Activated CD8-positive, alpha-beta memory T cell treated with anti-CD3 and anti-CD28 coated beads for 4 hours (primary cell): ENCODE measurements around the gene TVP23C.

Experiments
- DNase-seq, 2 donors: peaks; one replicate each; pipeline ENCODE4 v3.0.0-alpha.2; 2020; ENCODE audit warnings: low read depth in 2 of 2

TVP23C gene

DNA sequence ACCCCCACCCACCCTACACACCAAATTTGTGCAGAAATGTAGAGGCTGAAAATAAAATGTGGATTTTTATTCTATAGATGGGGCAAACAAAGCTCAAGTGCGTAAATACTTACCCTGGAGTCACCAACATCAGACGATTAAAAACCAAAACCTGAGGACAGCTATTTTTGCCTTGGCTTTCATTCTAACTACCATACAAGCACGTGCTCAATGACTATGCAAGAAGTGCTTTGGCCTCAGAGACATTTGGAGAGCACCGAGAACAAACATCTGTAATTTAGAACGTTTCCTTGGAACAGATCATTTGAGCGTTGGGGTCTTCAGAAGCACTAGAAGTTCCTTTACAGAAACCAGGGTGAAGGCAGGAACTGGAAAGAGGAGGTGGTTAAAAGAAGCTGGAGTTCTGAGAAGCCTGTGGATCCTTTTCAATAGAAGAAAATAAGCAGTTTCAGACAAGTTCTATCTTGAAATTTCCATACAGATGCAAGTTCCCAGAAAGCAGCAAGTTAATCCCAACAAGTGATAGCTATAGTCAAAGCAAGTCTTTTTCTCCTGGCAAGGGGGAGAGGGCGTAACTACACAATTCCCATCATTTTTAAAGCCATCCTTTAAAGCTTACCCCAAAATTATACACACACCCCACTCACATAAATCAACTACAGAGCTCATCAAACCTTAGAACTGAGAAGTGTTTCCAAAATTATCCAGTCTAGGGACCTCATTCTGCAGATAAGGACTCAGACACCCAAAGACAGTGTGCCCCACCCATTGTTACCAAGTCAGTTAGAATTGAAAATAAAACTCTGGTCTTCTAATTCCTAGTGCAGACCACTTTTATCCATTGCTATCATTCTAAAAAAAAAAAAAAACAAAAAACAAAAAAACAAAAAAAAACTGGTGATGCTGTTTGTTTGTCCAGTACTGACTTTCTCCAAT is 66.3 kb downstream of the TVP23C start:
- DNase-seq: no peak

DNA sequence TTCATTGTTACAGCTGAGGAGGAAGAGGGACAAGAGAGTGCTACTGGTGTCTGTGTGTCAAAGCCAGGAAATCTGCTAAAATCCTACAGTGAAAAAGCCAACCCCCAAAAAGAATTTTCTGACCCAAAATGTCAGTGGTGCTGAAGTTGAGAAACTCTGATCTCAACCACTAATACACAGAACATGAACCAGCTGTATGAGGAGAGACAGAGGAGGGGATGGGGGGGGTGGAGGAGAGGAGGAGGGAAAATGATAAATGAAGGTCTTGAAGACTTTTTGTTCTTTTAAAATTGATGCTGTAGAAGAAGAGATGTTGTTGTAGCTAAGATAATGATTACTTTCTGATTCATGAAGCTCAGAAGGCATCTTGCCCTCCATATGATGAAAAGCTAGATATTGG is 68.5 kb downstream of the TVP23C start:
- no peak for DNase-seq

DNA sequence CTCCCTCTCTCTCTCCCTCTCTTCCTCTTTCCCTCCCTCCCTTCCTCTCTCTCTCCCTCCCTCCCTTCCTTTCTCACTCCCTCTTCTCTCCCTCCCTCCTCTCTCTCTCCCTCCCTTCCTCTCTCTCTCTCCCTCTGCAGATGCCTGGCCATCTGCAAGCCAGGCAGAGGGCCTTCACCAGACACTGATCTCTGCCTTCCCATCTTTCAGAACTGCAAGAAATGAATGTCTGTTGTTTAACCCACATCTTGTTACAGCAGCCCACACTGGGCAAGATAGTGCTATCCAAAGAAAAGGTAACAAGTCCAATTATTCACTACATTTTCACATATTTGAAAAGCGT is 69.6 kb downstream of the TVP23C start:
- no peak for DNase-seq

DNA sequence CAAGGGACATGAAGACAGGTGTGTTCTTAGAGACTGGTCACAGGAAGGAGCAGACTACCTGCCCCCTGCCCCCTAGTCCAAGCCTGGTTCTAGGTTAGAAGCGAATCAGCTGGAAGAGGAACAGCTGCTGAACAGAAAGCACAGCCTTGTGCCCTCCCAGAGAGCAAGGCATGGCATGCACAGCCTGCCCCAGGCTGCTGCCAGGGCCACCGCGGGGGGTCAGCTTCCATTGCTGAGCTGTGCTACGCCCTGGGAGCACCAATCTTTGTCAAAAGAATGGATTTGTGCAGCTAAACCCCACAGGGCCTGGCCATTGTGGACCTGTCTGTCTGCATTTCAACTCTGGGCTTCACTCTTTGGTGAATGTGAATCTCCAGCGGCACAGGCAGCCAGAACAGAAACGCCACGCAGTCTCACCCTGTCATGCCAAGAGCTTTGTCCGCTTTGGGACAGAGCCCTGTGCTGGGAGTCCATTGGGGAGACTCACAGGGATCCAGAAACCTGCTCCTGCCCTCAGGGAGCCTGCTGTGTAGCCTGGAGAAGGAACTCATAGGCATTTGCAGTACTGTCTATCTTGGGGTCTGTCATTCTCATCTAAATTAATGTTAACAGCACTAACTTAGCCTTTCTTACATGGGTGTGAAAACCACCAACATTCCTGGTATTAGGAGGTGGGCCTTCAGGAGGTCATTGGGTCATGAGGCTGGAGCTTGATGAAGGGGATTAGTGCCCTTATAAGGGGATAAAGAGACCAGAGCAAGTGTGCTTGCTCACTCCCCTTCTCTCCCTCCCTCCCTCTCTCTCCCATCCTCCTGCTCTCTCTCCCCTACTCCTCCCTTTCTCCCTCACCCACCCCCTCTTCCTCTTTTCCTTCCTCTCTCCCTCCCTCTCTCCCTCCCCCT is 70.2 kb downstream of the TVP23C start:
- DNase-seq: no peak

DNA sequence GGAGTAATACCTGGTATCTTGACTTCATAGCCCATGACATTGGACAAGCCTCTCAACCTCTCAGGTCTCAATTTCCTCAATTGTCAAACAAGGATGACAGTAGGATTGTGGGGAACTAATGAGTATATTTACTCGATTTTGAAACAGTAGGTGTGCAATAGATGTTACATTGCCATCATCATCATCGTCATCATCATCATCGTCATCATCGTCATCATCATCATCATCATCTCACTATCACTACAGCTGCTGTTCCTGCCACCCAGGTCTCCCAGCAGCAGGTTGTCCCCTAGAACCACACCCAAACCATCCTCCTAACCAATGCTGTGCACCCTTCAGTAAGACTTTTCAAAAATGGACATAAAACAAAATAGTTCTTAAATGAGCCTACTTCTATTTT is 71.1 kb downstream of the TVP23C start:
- no peak for DNase-seq

DNA sequence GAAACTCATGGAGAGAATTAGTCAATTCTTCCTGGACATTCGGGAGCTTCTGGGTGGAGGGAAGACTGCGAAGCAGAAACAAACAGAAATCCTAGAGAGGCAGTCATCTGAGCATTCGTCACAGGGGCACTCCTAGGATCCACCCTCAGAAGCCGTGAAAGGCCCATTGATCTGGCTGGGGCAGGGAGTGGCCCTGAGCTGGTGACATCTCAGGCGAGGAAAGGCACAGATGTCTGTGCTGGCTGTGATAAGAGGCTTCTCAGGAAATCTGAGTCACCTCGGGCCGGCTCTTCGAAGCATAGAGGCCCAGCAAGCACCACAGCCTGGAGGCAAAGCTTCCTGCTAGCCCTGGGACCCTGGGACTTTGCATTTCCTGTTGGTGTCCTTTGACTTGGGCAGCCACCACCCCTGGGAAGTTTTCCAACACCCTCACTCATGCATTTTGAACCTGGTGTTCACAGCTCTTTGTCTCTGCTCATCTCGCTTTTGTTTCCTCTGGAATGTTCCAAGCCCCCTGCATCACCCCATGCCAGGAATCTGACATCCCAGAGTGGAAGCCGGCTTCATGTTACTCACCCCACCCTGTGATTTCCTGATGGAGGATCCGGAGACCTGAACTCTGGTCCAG is 72.5 kb downstream of the TVP23C start:
- DNase-seq: no peak

DNA sequence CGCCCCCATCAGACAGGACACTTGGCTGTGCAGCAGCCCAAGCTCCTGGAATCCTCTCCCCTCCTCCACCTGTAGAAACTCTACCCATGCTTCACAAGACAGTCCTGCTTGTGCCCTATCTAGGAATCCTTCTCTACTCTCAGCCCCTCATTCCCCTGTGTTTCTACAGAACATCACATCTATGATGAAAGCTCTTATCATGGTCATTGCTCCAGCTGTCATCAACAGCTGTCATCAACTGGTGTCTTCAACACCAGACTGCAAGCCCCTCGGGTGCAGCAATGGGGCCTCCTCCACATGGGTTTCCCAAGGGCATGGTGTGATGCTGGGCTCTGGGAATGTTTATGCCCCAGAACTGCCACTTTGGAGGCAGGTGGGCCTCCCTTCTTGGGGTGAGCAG is 74.7 kb downstream of the TVP23C start:
- no peak for DNase-seq

DNA sequence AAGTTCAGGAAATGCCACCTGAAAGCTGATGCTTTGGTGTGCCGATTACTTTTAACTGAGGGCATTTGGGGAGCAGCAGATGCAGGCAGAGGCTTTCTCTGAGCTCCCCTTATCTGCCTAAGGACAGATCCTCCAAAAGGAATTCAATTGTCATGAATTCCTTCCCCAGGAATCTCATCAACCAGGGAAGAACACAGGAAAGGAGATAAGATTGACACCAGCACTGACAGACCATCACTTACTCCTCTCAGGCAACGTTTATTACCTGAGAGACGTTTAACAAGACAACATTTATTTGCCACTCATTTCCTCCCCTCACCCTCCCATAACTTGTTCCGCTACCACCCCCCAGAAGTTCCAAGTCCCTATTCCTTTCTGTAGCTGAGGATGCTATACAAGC is 78.2 kb downstream of the TVP23C start:
- DNase-seq: no peak

DNA sequence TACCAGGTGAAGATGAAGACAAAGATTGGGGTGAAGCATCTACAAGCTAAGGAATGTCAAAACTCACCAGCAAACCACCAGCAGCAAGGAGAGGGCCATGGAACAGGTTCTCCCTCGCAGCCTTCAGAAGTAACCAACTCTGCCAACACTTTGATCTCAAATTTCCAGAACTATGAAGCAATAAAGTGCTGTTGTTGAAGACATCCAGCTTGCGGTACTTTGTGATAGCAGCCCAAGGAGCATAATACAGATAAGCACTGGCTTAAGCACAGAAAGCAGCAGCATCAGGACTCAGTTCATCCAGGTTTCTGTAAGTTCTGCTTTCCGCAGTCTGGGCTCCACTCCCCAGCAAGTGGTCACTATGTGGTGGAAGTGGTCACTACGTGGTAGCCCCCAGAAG is 79.9 kb downstream of the TVP23C start:
- no peak for DNase-seq

DNA sequence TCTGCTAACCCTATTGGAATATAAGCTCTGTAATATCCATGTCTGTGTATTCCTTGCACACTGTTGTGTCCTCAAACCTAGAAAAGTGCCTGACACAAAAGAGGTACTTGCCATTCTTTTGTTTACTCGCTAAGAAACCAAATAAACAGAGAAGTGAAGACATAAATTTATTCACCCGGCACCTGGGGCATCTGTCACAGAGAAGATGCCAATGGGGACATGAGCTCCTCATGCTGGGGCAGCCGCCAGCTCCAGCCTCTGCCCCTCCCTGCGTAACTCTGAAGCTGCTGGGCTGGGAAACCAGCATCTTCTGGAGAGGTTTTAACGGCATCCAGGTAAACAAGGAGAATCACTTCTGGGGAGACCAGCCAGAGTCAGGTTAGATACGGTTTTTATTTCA is 80.8 kb downstream of the TVP23C start:
- no peak for DNase-seq

DNA sequence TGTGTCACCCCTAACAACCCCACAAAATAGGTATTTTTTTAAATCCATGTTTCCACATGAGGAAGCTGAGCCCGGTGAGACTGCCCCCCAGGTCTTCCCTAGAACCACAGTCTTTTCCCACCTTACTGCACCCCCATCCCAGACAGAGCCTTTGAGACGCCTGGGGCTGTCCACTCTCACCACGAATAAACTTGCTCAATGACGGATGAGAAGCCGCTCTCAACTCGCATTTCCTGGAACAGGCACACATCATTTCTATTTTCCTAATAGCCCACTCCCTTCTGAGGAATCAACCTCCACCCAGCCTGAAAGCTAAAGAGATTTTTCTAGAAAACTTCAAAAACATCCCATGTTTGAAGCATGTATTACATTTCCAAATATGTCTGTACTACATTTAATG is 81.8 kb downstream of the TVP23C start:
- no peak for DNase-seq

DNA sequence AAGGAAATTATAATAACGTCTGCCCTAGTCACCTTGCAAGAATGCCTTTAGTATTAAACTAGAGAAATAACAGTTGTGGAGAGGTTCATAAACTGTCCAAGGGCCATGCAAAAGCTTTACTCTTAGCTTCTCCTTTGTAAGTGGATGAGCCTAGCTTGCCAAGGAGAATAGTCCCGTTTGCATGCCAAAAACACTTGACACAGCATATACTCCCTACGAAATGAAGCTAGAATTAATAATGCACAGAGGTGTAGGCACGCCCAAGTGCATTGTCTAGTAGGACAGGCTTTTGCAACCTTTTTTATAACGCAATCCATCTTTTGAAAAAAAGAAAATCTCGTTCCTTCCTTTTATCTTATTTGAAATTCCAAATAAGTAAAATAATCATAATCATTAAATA is 83.1 kb downstream of the TVP23C start:
- DNase-seq: no peak

DNA sequence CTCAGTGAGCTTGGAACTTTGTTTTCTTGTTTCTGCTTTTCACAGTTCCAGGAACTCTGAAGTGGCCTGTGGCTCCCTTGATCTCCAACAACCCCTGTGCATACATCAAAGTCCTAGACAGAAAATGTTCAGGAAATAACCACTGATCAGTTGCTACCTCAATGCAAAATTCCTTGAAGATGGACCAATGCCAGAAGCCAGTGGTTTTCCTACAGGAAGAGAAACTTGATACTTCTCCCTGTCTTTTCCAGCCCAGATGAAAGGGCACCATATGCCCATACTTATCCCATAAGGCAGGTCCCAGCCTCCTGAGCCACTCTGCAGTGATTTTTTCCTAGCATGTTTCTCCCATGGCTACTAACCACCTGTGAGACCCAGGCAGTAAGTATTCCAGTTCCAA is 83.6 kb downstream of the TVP23C start:
- no peak for DNase-seq

DNA sequence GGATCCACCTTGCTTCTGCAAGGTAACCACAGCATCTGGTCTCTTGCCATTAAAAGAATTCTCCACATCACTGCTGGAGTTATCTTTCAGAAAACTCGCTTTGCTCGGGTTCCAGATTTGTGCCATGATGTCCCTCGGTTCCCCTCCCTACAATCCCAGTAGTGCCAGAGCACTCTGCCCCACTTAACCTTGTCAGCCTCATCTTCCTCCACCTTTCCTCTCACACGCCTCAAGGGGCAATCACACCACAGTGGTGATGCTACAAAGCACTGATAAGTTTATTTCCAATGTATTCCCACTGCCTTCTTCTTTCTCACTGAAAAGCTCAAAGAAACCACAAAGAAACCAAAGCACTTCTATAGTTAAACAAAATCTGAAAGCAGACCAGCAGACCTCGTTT is 84.4 kb downstream of the TVP23C start:
- no peak for DNase-seq

DNA sequence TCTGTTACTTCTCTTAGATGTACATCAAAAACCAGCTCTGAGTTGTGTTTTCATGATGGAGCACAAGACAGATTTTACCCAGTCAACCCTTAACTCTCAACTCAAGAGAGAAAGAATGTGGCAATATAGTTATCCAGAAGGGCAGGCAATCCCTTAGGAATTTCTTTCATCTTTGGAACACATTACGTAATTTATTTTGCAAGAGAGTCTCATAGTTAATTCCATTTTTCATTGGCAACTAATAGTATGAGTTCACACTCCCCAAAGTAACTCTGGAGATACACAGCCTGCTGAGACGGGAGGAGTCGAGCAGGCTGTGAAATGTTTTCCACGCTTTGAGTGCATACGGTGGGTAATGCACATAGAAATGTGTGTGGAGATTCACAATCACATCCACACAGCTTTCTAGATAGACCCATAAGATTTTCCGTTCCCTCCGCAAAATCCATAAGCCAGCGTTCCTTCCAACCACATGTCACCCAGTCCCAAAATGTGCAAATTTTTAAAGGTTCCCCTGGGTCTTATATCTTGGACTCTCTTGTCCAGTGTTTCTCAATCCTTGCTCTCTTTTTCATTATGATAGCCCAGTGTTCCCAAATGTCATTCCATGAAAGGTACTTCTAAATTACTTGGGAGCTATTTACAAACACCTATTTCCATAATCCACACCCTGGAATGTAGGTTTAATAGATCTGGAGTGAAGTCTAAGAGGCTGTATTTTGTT is 87.5 kb downstream of the TVP23C start:
- no peak for DNase-seq

DNA sequence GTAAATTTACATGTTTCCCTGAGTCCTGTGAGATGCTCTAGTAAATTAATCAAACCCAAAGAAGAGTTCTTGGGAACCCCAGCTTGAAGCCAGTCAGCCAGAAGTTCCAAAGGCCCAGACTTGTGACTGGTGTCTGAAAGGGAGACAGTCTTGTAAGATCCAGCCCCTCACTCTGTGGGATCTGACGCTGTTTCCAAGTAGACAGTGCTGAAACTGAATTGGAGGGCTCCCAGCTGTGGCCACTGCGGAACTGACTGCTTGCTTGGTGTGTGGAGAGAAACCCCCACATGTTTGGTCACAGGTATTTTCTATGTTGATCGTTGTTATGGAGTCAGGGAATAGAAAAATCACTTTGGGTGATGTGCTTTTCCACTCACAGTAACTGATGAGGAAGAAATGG is 90.4 kb downstream of the TVP23C start:
- no peak for DNase-seq

DNA sequence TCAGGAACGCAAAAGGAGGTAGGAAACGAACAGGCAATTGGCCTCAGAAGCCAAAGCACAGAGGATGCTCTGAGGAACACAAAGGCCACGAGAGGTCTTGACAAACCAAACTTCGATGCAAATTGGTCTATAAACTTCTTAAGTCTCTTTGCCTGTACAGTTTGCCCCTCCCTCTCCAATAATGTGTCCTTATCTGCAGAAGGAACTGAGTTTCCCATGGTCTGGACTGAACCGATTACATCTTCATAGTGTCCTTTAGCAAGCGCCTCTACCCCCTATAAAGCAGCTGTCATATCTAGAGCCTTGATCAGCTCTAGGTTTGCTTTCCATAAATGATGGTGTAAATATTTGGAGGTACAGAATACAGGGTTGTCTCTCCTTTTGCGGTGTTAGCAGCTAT is 92.7 kb downstream of the TVP23C start:
- DNase-seq: no peak

DNA sequence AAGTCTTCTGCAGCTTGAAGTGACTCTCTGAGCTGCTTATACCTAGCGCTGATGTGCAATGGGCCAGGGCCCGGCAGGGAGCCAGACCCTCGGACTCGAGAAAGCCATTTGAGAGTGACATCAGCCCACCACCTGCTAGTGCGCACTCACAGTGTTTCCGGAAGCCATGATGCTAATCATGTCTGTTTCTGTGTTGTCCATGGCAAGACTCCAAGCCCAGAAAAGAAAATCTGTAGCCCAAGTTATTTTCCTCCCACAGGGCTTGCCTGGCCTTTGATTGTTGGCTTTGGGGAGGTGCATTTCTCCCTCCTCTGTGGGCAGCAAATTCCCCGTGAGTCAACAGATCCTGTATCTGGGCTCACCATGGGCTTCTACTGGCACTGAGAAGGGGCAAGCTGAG is 94.0 kb downstream of the TVP23C start:
- no peak for DNase-seq

DNA sequence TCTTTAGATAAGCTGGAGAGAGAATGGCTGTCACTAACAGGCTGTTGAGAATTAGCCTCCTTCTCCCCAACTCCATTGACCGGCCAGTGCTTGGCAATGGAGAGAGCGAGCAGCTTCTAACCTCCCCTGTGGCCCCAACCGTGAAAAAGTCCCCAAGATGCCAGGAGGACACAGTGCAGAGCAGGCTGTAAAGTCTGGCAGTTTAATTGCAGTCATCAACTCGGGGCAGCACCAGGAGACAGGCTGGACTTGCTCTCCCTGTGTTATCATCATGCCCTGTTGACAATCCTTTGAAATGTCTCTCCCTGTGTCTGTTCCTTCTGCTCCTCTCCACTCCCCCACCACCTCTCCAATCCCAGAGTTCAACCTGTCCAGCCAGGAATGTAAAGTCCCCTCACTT is 95.2 kb downstream of the TVP23C start:
- no peak for DNase-seq

DNA sequence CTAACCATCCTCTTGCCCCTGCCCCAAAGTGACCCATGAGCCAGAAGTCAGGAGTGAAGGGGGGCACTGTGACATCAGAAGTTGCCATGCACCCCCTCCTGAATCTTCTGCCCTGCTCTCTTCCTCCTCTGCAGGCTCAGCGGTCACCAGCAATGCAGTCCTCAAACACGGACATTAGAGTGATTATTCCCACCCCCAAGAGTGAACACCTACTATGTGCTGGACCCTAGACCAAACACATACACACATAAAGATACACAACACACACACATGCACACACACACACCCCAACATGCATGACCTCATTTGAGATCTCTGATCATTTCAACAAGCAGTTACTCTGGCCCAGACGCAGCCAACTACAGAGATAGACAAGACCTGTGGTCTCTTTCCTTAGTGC is 95.7 kb downstream of the TVP23C start, which contains the start of gene CDRT4:
Gene CDRT4 (minus strand): TSS at position 30 of the 400 bp plus-strand sequence. CDS start 27,383 bp downstream, outside the sequence.
- DNase-seq: no peak

DNA sequence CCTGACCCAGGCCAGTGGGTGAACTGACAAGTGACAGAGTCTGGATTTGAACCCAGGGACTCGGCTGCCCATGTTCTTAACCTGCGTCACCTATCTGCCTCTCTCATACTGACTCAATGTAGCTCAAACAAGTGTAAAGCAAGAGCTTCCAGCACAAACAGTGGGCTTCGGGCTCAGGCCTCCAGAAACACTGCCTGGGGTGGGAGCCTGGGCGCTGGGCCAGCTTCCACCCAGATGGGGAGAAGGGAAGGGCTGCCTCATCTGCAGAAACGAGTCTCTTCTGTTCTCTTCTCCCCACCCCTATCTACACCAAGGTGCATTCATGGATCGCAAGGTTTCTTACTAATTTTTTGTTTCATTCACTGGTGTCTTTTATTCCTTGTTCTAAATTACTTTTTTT is 97.2 kb downstream of the TVP23C start:
- DNase-seq: no peak
